GM12873 (cell line): ENCODE measurements around the gene TMEM182.

Source experiments
- CTCF ChIP-seq: IDR thresholded peaks from 2 replicates; pipeline ENCODE4 v1.5.1; 2012; ENCODE audit warnings: low read depth, mild to moderate bottlenecking, moderate library complexity, low read length, control low read depth; ENCODE audit not compliant: insufficient read depth; ENCODE audit errors: missing control alignments

TMEM182 gene

DNA sequence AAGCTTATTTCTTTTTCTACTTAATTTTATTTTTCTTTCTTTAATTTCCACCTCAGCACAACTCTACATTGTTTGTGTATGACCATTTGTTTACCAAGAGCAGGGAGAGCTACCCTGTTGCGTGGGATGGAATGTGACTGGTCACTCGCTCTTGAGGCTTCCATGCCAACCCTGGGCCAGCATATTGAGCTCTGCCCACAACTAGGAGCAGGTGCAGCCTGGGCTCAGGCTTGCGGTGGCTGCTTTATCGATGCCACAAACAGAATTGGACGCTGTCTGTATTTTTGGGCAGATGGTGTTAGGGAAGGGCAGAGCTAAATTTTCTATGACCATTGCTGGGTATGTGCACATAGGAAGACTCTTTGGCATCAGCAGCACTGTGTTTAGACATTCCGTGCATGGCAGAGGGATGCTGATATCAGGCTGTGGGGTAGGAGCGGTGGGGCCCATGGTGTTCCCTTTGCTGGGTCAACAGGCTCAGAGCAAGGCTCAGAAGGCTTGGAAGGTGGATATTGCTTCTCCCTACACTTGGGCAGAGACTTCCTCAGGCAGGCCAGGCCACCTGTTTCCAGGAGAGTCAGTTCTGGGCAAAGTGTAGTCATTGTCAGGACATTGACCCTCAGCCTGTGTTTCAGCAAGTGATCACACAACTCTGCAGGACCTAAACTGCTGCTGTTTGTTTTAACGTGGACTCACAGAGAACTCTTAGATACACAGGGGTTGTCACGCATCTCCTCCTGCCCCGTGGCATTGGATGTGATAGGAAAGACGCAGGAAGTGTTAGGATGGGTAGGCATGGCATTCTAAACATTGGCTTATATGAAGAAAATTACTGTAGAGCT lies 40.2 kb downstream of the TMEM182 start:
- no peak for TF ChIP-seq CTCF

DNA sequence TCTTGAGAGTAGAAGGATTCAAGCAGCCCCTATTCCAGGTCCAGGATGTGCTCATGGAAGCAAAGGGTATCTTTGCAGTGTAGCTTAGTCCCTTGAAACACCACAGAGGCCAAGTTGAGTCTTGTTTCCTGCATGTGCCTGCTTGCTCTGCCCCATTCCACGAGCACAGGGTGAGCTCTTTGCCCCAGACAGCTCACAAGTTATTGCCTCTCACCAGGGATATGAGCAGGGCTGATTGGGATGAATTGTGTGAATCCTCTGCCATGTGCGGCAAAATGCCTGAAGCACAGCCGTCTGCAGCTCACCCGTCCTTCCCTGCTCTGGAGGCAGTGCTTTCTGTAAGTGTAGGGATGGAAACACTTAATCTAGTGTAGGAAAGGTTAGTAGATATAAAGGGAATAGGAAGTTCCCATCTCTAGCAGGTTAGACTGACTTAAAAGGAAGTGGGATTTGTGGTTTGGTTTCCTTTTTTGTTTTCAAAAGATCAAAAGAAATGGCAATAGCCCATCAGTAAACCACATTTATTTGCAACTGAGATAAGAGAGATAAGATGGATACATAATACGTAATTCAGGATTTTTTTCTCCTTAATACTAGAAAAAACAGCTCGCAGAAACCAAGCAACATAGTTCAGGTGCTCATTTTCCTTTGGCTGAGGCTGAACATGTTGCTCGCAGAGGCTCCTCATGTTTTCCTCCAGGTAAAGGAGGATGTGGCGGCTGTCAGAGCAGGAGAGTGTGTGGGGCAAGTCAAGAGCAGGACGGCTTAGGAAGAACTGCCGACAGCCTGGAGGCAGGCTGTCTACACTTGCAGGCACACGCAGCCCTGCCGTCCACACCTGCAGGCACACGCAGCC lies 41.4 kb downstream of the TMEM182 start:
- TF ChIP-seq CTCF, result no peak

GRCh38 chr2:102803897-102804217 lies 42.0 kb downstream of the TMEM182 start:
- no peak for TF ChIP-seq CTCF

DNA sequence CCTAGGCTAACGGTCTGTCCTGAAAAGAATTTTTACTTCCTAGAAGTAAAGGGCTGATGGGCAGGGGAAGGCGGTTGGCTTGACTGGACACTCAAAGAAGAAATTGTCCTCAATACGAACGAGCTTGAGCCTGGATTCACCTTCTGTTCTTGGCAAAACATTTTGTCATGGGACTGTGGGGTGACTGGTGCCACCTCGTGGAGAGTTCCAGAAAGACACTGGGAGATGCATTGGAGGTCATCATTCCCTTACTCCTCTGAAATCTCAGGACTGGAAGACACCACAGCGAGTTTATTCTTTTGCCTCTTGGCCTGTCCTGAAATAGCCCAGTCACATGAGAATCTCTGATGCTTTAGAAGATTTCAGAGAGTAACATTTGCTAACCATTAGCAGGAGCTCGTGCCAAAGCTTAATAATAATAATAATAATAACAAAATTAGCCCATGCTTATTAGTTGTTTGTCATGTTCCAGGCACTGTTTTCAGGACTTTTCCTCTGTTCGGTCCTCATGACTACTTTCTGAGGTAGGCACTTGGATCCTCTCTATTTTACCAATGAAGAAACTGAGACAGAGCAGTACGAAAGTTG lies 44.5 kb downstream of the TMEM182 start:
- peak; percentile 90 for TF ChIP-seq CTCF

DNA sequence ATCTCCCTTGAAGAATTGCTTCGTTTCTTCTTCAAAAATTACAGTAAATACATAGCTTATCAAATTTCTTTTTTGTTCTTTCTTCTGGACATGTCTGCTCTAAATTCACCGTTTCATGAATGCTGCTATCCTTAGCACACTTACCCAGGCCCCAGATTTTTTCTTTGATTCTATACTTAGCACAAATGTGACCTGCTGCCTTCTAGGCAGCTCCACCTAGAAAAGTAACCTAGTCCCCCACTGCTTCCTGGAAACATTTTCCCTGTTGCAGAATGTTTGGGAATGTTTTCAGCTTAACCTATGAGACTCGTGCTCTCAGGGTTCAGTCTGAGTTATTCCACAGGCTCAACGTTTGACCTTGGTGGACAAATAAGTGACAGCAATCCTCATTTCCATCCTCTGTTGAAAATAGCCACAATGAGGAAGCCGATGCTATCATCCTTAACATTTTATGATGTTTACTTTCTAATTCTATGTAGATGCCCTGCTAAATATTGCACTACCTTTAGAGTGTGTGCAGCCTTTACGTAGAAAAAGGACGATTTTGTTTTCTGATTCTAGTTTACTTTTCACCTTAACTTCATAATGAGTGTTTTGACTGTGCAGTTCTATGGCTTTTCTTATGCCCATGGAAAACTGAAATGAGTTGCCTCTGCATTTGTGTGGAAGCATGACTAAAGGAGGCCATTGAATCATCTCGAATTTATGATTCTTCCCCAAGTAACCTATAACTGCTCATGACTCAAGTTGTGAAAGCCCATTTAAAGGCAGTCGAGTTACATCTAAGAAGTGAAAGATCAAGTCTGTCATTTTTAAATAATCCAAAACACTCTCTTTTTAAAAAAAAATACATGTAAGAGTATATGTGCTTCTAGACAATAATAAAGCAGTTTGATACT lies 47.7 kb downstream of the TMEM182 start:
- TF ChIP-seq CTCF, result no peak

DNA sequence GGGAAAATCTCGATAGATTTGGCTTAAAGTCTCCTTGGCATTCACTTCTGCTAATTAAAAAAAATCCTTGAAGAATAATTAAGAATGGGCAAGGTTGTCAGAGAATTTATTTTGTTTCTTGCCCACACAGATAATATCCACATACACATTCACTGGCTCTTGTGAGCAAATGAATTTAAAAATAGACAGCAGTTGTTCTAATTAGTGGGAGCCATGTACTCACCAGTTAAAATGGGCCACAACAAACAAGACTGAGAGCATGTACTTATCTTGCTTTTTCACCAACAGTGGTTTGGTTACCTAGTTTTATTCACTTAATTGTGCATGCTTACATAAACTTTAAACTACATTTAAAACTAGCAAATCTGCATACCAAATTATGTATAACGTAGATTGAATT lies 53.5 kb downstream of the TMEM182 start:
- TF ChIP-seq CTCF, result no peak
